H9 (cell line): Measurements from ENCODE around the gene MCL1. TPM values are rescaled to one million over a fixed set of nuclear protein-coding genes. Genes with fewer than 3 reads are reported as not detected.

ENCODE experiments used
- DNase-seq: peaks from one replicate; pipeline ENCODE4 v3.0.0-alpha.2; 2017
- H2AFZ ChIP-seq: one replicate; pipeline ENCODE4 v1.6.1; 2013; ENCODE audit warnings: mild to moderate bottlenecking, low read length, control low read depth, moderate library complexity
- H2AK5ac ChIP-seq: 2 replicates; pipeline ENCODE4 v1.6.1; 2013; ENCODE audit warnings: low read length, control low read depth, mixed read lengths; ENCODE audit not compliant: insufficient read length
- H2BK120ac ChIP-seq: one replicate; pipeline ENCODE4 v1.6.1; 2013; ENCODE audit warnings: low read depth, mild to moderate bottlenecking, low read length, control low read depth, inconsistent platforms; ENCODE audit not compliant: poor library complexity, severe bottlenecking
- H2BK12ac ChIP-seq: 2 replicates; pipeline ENCODE4 v1.6.1; 2013; ENCODE audit warnings: low read length, control low read depth, mixed read lengths, low read depth; ENCODE audit not compliant: insufficient read length
- H2BK15ac ChIP-seq: 2 replicates; pipeline ENCODE4 v1.6.1; 2013; ENCODE audit warnings: low read depth, low read length, control low read depth
- H2BK20ac ChIP-seq: one replicate; pipeline ENCODE4 v1.6.1; 2013; ENCODE audit warnings: low read depth, mild to moderate bottlenecking, low read length, control low read depth, inconsistent platforms; ENCODE audit not compliant: poor library complexity, severe bottlenecking
- H2BK5ac ChIP-seq: 2 replicates; pipeline ENCODE4 v1.6.1; 2013; ENCODE audit warnings: low read length, control low read depth, mixed read lengths; ENCODE audit not compliant: insufficient read length
- H3K14ac ChIP-seq: 2 replicates; pipeline ENCODE4 v1.6.1; 2013; ENCODE audit warnings: low read length, control low read depth; ENCODE audit not compliant: insufficient read depth
- H3K18ac ChIP-seq: 2 replicates; pipeline ENCODE4 v1.6.1; 2013; ENCODE audit warnings: low read depth, mild to moderate bottlenecking, mixed read lengths, low read length, control low read depth; ENCODE audit not compliant: insufficient read length
- H3K23ac ChIP-seq: 2 replicates; pipeline ENCODE4 v1.6.1; 2013; ENCODE audit warnings: low read length, control low read depth, mixed read lengths, low read depth; ENCODE audit not compliant: insufficient read length
- H3K23me2 ChIP-seq: 2 replicates; pipeline ENCODE4 v1.6.1; 2013; ENCODE audit warnings: low read depth, mild to moderate bottlenecking, mixed read lengths, low read length, control low read depth; ENCODE audit not compliant: insufficient read length, poor library complexity, severe bottlenecking
- H3K27ac ChIP-seq: 2 replicates; pipeline ENCODE4 v1.5.1; 2013; ENCODE audit warnings: low read length, control low read depth, mixed read lengths, low read depth; ENCODE audit not compliant: insufficient read length
- H3K27me3 ChIP-seq: 2 replicates; pipeline ENCODE4 v1.6.1; 2013; ENCODE audit warnings: low read length, control low read depth, inconsistent platforms; ENCODE audit not compliant: insufficient read depth
- H3K4ac ChIP-seq: 2 replicates; pipeline ENCODE4 v1.6.1; 2013; ENCODE audit warnings: low read depth, mild to moderate bottlenecking, control low read depth, inconsistent platforms, low read length, moderate library complexity
- H3K4me1 ChIP-seq: 2 replicates; pipeline ENCODE4 v1.6.1; 2013; ENCODE audit warnings: low read length, control low read depth, inconsistent platforms; ENCODE audit not compliant: insufficient read depth
- H3K4me2 ChIP-seq: 2 replicates; pipeline ENCODE4 v1.6.1; 2013; ENCODE audit warnings: low read length, control low read depth, mixed read lengths; ENCODE audit not compliant: insufficient read length, insufficient read depth
- H3K56ac ChIP-seq: 2 replicates; pipeline ENCODE4 v1.6.1; 2013; ENCODE audit warnings: low read depth, mild to moderate bottlenecking, mixed read lengths, low read length, control low read depth; ENCODE audit not compliant: insufficient read length
- H3K79me1 ChIP-seq: 2 replicates; pipeline ENCODE4 v1.6.1; 2013; ENCODE audit warnings: low read depth, mild to moderate bottlenecking, moderate library complexity, low read length, control low read depth, inconsistent platforms; ENCODE audit not compliant: insufficient read depth, poor library complexity, severe bottlenecking
- H3K79me2 ChIP-seq: 2 replicates; pipeline ENCODE4 v1.6.1; 2013; ENCODE audit warnings: low read length, control low read depth, inconsistent platforms; ENCODE audit not compliant: insufficient read depth
- H3K9ac ChIP-seq: 2 replicates; pipeline ENCODE4 v1.6.1; 2013; ENCODE audit warnings: low read length, control low read depth, mixed read lengths; ENCODE audit not compliant: insufficient read length; ENCODE audit errors: extremely low read depth
- H3K9me3 ChIP-seq: one replicate; pipeline ENCODE4 v1.6.1; 2013; ENCODE audit warnings: low read depth, low read length, inconsistent platforms; ENCODE audit not compliant: control insufficient read depth
- H3T11ph ChIP-seq: one replicate; pipeline ENCODE4 v1.6.1; 2013; ENCODE audit warnings: mild to moderate bottlenecking, low read length, control low read depth, inconsistent platforms
- H4K20me1 ChIP-seq: one replicate; pipeline ENCODE4 v1.6.1; 2013; ENCODE audit not compliant: control insufficient read depth, insufficient read length, insufficient read depth
- H4K5ac ChIP-seq: 2 replicates; pipeline ENCODE4 v1.6.1; 2013; ENCODE audit warnings: low read depth, mild to moderate bottlenecking, mixed read lengths, low read length, control low read depth; ENCODE audit not compliant: insufficient read length
- H4K8ac ChIP-seq: replicated peaks from 2 replicates; pipeline ENCODE4 v1.6.1; 2013; ENCODE audit warnings: low read length, control low read depth, mixed read lengths, low read depth; ENCODE audit not compliant: insufficient read length
- H4K91ac ChIP-seq: 2 replicates; pipeline ENCODE4 v1.6.1; 2013; ENCODE audit warnings: low read depth, mild to moderate bottlenecking, moderate library complexity, mixed read lengths, low read length, control low read depth; ENCODE audit not compliant: insufficient read length
- H3K27ac Mint-ChIP-seq, 3 experiments: 2 replicates in 2 of 3; 3 replicates in 1 of 3; pipeline ENCODE4 v1.8.0; 2020 to 2021; ENCODE audit warnings: mixed read lengths in 3 of 3, mild to moderate bottlenecking in 1 of 3, moderate library complexity in 1 of 3
- H3K27me3 Mint-ChIP-seq: 2 replicates; pipeline ENCODE4 v1.8.0; 2021; ENCODE audit warnings: low read depth, mild to moderate bottlenecking, moderate library complexity, mixed read lengths
- H3K36me3 Mint-ChIP-seq, 3 experiments: 2 replicates in 2 of 3; 3 replicates in 1 of 3; pipeline ENCODE4 v1.8.0; 2020 to 2021; ENCODE audit warnings: low read depth in 3 of 3, mixed read lengths in 3 of 3; ENCODE audit not compliant: insufficient read depth in 1 of 3
- H3K4me1 Mint-ChIP-seq, 2 experiments: 2 replicates each; pipeline ENCODE4 v1.8.0; 2020; ENCODE audit warnings: mixed read lengths in 2 of 2
- H3K4me3 Mint-ChIP-seq, 2 experiments: 2 replicates in 1 of 2; 3 replicates in 1 of 2; pipeline ENCODE4 v1.8.0; 2020 to 2021; ENCODE audit warnings: mild to moderate bottlenecking in 2 of 2, mixed read lengths in 2 of 2, moderate library complexity in 1 of 2
- H3K9me3 Mint-ChIP-seq, 2 experiments: 2 replicates in 1 of 2; 3 replicates in 1 of 2; pipeline ENCODE4 v1.8.0; 2020; ENCODE audit warnings: mild to moderate bottlenecking in 2 of 2, mixed read lengths in 2 of 2, moderate library complexity in 1 of 2
- CTCF ChIP-seq: fragments of 200-600 bp; sonication (generic); conservative IDR thresholded peaks from 3 replicates; pipeline ENCODE4 v1.8.0; 2021; ENCODE audit warnings: antibody characterized with exemption, mild to moderate bottlenecking
- WGBS: extraction: QIAGEN DNeasy Blood & Tissue Kit; methylation state at CpG from one replicate; pipeline ENCODE4 v1.1.7; 2013; ENCODE audit warnings: missing lambda C conversion rate, low lambda C conversion rate, mixed read lengths; ENCODE audit not compliant: insufficient read length; ENCODE audit errors: extremely low coverage; 5-methylcytosine and 5-hydroxymethylcytosine counted together
- total RNA-seq: library from RNA; stranded (reverse); gene quantifications from 2 replicates; pipeline ENCODE4 v1.2.1, GENCODE V29; 2021

MCL1 gene
- total RNA-seq, 1 experiment from 2014 or later: 247 TPM

GRCh38 chr1:150558761-150559655, 20.4 kb downstream of the MCL1 start:
- Histone ChIP-seq H3K18ac (no peak overlapping the region), H4K8ac (no peak overlapping the region), H3K4me1 (peaks cover 7% of the 10 kb centered on the region; the same call in 1 of the 2 replicates), H2BK120ac (no peak overlapping the region), H3T11ph (no peak overlapping the region), H3K56ac (no peak overlapping the region), H4K91ac (no peak overlapping the region), H3K79me1 (no peaks in the 10 kb centered on the region), H3K27me3 (no peaks in the 10 kb centered on the region), H3K9me3 (no peaks in the 10 kb centered on the region), H2BK15ac (no peak overlapping the region), H3K4me2 (no peak overlapping the region), H3K14ac (no peak overlapping the region), H2AFZ (no peak overlapping the region), H2BK12ac (no peak overlapping the region), H4K5ac (no peak overlapping the region), H3K23ac (no peak overlapping the region), H2AK5ac (no peak overlapping the region), H3K4ac (no peak overlapping the region), H3K9ac (no peak overlapping the region), H3K27ac (no peak overlapping the region), H4K20me1 (no peaks in the 10 kb centered on the region), H3K79me2 (no peaks in the 10 kb centered on the region), H2BK5ac (no peak overlapping the region), H2BK20ac (no peak overlapping the region), H3K23me2 (peaks cover 11% of the 10 kb centered on the region)
- Mint-ChIP-seq H3K27me3 (no peaks in the 10 kb centered on the region), H3K27ac (peak overlapping the region in 1 of 3 experiments; percentile 87; a peak in 1 of 7 replicates), H3K4me3 (peak overlapping the region in 1 of 2 experiments; percentile 42; a peak in 1 of 5 replicates), H3K4me1 (peaks cover 34 to 47% of the 10 kb centered on the region in 2 experiments), H3K36me3 (peaks cover 3 to 5% (median 5%) of the 10 kb centered on the region in 3 experiments; a peak in 5 of 7 replicates), H3K9me3 (no peaks in the 10 kb centered on the region; a peak in 1 of 5 replicates)
- TF ChIP-seq CTCF: no peak
- DNase-seq: peak; percentile 31
- WGBS: no CpG with 5 or more reads among the region's 28 CpGs
